B cell (primary cell): ENCODE data around the gene SUSD3.

Source experiments
- EZH2 ChIP-seq: IDR thresholded peaks from 2 replicates; pipeline ENCODE4 v1.6.1; 2012; ENCODE audit warnings: borderline replicate concordance, low read depth, mild to moderate bottlenecking, moderate library complexity, low read length; ENCODE audit not compliant: insufficient read depth, poor library complexity, severe bottlenecking
- TF ChIP-seq, protein P1 (sequence below): fragments of 200-600 bp; IDR thresholded peaks from one replicate; pipeline ENCODE4 v1.8.0; 2022; ENCODE audit warnings: antibody characterized with exemption, mild to moderate bottlenecking

DNA sequence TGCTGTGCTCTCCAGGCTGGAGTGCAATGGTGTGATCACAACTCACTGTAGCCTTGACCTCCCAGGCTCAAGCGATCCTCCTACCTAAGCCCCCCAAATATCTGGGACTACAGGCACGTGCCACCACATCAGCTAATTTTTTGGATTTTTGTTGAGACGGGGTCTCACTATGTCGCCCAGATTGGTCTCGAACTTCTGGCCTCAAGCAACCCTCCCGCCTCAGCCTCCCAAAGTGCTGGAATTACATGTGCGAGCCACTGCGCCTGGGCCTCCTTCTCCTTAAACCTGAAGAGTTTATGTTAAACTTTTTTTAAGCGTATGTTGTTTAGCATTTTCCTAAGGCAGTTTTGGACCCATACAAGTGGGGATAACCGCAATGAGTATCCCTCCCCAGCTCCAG lies 30.8 kb upstream of the SUSD3 start:
- TF ChIP-seq, protein P1, sequence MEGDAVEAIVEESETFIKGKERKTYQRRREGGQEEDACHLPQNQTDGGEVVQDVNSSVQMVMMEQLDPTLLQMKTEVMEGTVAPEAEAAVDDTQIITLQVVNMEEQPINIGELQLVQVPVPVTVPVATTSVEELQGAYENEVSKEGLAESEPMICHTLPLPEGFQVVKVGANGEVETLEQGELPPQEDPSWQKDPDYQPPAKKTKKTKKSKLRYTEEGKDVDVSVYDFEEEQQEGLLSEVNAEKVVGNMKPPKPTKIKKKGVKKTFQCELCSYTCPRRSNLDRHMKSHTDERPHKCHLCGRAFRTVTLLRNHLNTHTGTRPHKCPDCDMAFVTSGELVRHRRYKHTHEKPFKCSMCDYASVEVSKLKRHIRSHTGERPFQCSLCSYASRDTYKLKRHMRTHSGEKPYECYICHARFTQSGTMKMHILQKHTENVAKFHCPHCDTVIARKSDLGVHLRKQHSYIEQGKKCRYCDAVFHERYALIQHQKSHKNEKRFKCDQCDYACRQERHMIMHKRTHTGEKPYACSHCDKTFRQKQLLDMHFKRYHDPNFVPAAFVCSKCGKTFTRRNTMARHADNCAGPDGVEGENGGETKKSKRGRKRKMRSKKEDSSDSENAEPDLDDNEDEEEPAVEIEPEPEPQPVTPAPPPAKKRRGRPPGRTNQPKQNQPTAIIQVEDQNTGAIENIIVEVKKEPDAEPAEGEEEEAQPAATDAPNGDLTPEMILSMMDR, result no peak
- no peak for TF ChIP-seq EZH2
